Bronchial epithelial cell (primary cell): ENCODE results near the gene MEF2D. TPM values are rescaled to one million over a fixed set of nuclear protein-coding genes. Genes with fewer than 3 reads are reported as not detected.

Source experiments
- DNase-seq: peaks from one replicate; pipeline ENCODE4 v3.0.0-alpha.2; 2010; ENCODE audit warnings: low read depth
- FAIRE-seq: peaks from 2 replicates; lab custom pipeline; 2011; peaks lifted over from hg19 to GRCh38; lab: Jason Lieb, UNC
- H3K27me3 ChIP-seq: 2 replicates; pipeline ENCODE4 v1.5.1; 2011; ENCODE audit warnings: low read length; ENCODE audit not compliant: control insufficient read depth, insufficient read depth
- H3K36me3 ChIP-seq: 2 replicates; pipeline ENCODE4 v1.5.1; 2011; ENCODE audit warnings: low read length; ENCODE audit not compliant: control insufficient read depth, insufficient read depth
- H3K4me3 ChIP-seq: 2 replicates; pipeline ENCODE4 v1.5.1; 2011; ENCODE audit warnings: mild to moderate bottlenecking, low read depth, low read length, control low read depth
- CTCF ChIP-seq: IDR thresholded peaks from 2 replicates; pipeline ENCODE4 v1.5.1; 2011; ENCODE audit warnings: mild to moderate bottlenecking, moderate library complexity, low read length, control low read depth, inconsistent platforms; ENCODE audit not compliant: insufficient read depth, severe bottlenecking
- total RNA-seq: library from RNA; depleted of rRNA; stranded (reverse); fragments of >200 nt; gene quantifications from 2 replicates; pipeline ENCODE4 v1.2.1, GENCODE V29; 2014

Gene MEF2D
- total RNA-seq, 1 donor from 2014 or later = 1.3 TPM

- H3K36me3 ChIP-seq = no peaks in the 10 kb centered on the region
- no peak for DNase-seq
- TF ChIP-seq CTCF = no peak
- H3K4me3 ChIP-seq = no peak overlapping the region
- FAIRE-seq = no peak
- H3K27me3 ChIP-seq = peaks cover 2% of the 10 kb centered on the region
These were observed 48.9 kb downstream of the MEF2D start for GRCh38 chr1:156451505-156452160.

- TF ChIP-seq CTCF = no peak
These were observed 52.2 kb downstream of the MEF2D start for GRCh38 chr1:156448134-156448967.

GRCh38 chr1:156445789-156446263 is 54.7 kb downstream of the MEF2D start:
- DNase-seq (peak; percentile 63), FAIRE-seq (no peak)
- TF ChIP-seq CTCF = peak; percentile 87
- Histone ChIP-seq H3K27me3 (peaks cover 19% of the 10 kb centered on the region), H3K4me3 (no peak overlapping the region), H3K36me3 (no peaks in the 10 kb centered on the region)

More at GRCh38 chr1:156448134-156448967, 52.2 kb downstream of the MEF2D start:
- H3K27me3 ChIP-seq = peaks cover 6% of the 10 kb centered on the region
- FAIRE-seq (no peak), DNase-seq (no peak)
- H3K36me3 ChIP-seq = no peaks in the 10 kb centered on the region
- H3K4me3 ChIP-seq = no peak overlapping the region

- FAIRE-seq = no peak
- Histone ChIP-seq H3K4me3 (no peak overlapping the region), H3K36me3 (no peaks in the 10 kb centered on the region), H3K27me3 (peaks cover 29% of the 10 kb centered on the region)
- TF ChIP-seq CTCF = peak; percentile 55
- peak; percentile 30 for DNase-seq
These were observed 56.1 kb downstream of the MEF2D start for GRCh38 chr1:156444407-156445001.

- DNase-seq = no peak
- no peak for FAIRE-seq
- Histone ChIP-seq H3K27me3 (peaks cover 39% of the 10 kb centered on the region), H3K36me3 (no peaks in the 10 kb centered on the region), H3K4me3 (no peak overlapping the region)
- TF ChIP-seq CTCF = no peak
These were observed 57.3 kb downstream of the MEF2D start for GRCh38 chr1:156443286-156443685.
